ENCODE data around the gene PAPSS1. TPM values are rescaled to one million over a fixed set of nuclear protein-coding genes. Genes with fewer than 3 reads are reported as not detected.

Gene PAPSS1
- polyA plus RNA-seq, 1 of the 3 experiments (the other 2 are of a cell fraction): 70.1 TPM

GRCh38 chr4:107736037-107736436, 16.0 kb upstream of the PAPSS1 start (continued):
- TF ChIP-seq RXRA (IDR thresholded peaks at IDR 0.05; ENCODE audit: borderline replicate concordance, low read depth): no peak

- POLR2A ChIA-PET: interaction anchor here (2.0 kb wide), 1 partner anchor 14 kb away, joined by 7 read pairs; the partner anchor contains the start of gene PAPSS1
- CTCF ChIA-PET: interaction anchor here (0.7 to 2.3 kb wide), 7 partner anchors 12 to 700 kb away, joined by 3 to 15 read pairs (median 6); no protein-coding TSS in a partner anchor
- no peaks in the 10 kb centered on the region for H3K36me3 ChIP-seq (replicated peaks in 1 of 2; ENCODE audit: control insufficient read depth in 1 of 2, insufficient read depth in 2 of 2, low read length in 1 of 2)
These were observed 14.1 kb upstream of the PAPSS1 start for GRCh38 chr4:107734120-107734519.

DNA sequence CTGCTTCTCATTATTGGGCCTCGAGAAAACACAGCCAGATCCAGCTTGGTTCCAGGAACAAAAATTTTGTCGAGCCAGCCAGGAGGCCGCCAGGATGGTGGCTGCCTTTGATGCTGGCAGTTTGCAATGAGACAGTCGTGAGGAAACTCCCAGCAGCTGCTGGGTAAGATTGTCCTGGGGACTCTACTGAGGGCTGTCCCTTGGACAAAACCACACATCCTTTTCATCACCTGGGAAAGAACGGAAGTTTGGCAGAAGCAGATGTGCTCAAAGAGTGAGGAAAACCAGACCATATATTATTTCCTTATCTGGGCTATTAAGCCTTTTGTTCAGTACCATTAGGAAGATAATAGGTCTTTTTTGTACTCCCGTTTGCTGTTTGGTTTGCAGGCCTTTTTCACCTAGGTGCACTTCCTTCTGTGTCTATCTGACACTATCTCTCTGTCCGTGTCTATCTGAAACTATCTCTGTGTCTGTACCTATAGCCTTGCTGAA, 13.4 kb upstream of the PAPSS1 start:
- Histone ChIP-seq H3K79me2 (ENCODE audit: insufficient read depth) (no peaks in the 10 kb centered on the region), H3K9me3 (no peaks in the 10 kb centered on the region), H3K36me3 (replicated peaks in 1 of 2; ENCODE audit: control insufficient read depth in 1 of 2, insufficient read depth in 2 of 2, low read length in 1 of 2) (no peaks in the 10 kb centered on the region), H3K4me1 (ENCODE audit: control insufficient read depth in 1 of 2, insufficient read depth in 2 of 2, low read depth in 1 of 2, low read length in 1 of 2) (peaks cover 0 to 33% of the 10 kb centered on the region in 2 experiments; a peak in 2 of 4 replicates), H3K27ac (ENCODE audit: low read depth in 2 of 2, low read length in 1 of 2) (peak overlapping the region in 1 of 2 experiments; percentile 95; a peak in 2 of 4 replicates), H3K4me3 (ENCODE audit: low read depth in 2 of 2, low read length in 1 of 2) (no peak overlapping the region), H3F3A (replicated peaks; ENCODE audit: insufficient read depth) (no peaks in the 10 kb centered on the region), H4K20me1 (ENCODE audit: insufficient read depth) (no peaks in the 10 kb centered on the region), H3K9ac (no peak overlapping the region), H3K4me2 (no peak overlapping the region), H2AFZ (ENCODE audit: low read depth) (0 out of 2 replicates have a peak overlapping the region, but pooled peaks have one; percentile 36), H3K27me3 (ENCODE audit: insufficient read depth) (no peaks in the 10 kb centered on the region), H3K9me2 (no peaks in the 10 kb centered on the region)
- ChIA-PET POLR2A (interaction anchor here (2.0 kb wide), 1 partner anchor 14 kb away, joined by 7 read pairs; the partner anchor contains the start of gene PAPSS1), CTCF (interaction anchor here (0.7 to 2.3 kb wide), 7 partner anchors 12 to 699 kb away, joined by 3 to 15 read pairs (median 3); no protein-coding TSS in a partner anchor)
- 23% methylated on average over 5 of the region's 7 CpGs for WGBS (ENCODE audit: low lambda C conversion rate)
- peak; percentile 54 for DNase-seq
- TF ChIP-seq REST (IDR thresholded peaks at IDR 0.05; ENCODE audit: low read depth, low read length) (no peak), JUND (IDR thresholded peaks at IDR 0.05) (no peak), FOXM1 (IDR thresholded peaks at IDR 0.05; ENCODE audit: low read depth) (no peak), SIN3A (IDR thresholded peaks at IDR 0.05; ENCODE audit: borderline replicate concordance, low read depth, low read length) (no peak), NRF1 (IDR thresholded peaks at IDR 0.05; ENCODE audit: low read depth, low read length) (no peak), POLR2AphosphoS5 (IDR thresholded peaks at IDR 0.05; ENCODE audit: low read depth, low read length) (0 out of 2 replicates have a peak, but pooled peaks have one; percentile 13), ELF1 (IDR thresholded peaks at IDR 0.05) (no peak), EZH2phosphoT487 (IDR thresholded peaks at IDR 0.05; ENCODE audit: borderline replicate concordance, low read depth) (no peak), EP300 (IDR thresholded peaks at IDR 0.05; ENCODE audit: borderline replicate concordance in 1 of 2, low read depth in 1 of 2, low read length in 1 of 2) (peak in 1 of 2 experiments; percentile 90; a peak in 2 of 4 replicates), TAF1 (IDR thresholded peaks at IDR 0.05; ENCODE audit: borderline replicate concordance, low read depth, low read length) (no peak), RAD21 (IDR thresholded peaks at IDR 0.05; ENCODE audit: low read length) (no peak)
- TF ChIP-seq, protein P1, sequence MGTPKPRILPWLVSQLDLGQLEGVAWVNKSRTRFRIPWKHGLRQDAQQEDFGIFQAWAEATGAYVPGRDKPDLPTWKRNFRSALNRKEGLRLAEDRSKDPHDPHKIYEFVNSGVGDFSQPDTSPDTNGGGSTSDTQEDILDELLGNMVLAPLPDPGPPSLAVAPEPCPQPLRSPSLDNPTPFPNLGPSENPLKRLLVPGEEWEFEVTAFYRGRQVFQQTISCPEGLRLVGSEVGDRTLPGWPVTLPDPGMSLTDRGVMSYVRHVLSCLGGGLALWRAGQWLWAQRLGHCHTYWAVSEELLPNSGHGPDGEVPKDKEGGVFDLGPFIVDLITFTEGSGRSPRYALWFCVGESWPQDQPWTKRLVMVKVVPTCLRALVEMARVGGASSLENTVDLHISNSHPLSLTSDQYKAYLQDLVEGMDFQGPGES (IDR thresholded peaks at IDR 0.05; ENCODE audit: low read depth, low read length): no peak

More at GRCh38 chr4:107734120-107734519, 14.1 kb upstream of the PAPSS1 start:
- WGBS (ENCODE audit: low lambda C conversion rate): 50% methylated on average over 3 of the region's 3 CpGs
- H3K9me3 ChIP-seq: no peaks in the 10 kb centered on the region
- DNase-seq: peak; percentile 27
- peak overlapping the region in 1 of 2 experiments; percentile 95; a peak in 2 of 4 replicates for H3K27ac ChIP-seq (ENCODE audit: low read depth in 2 of 2, low read length in 1 of 2)
- no peak overlapping the region for H3K4me3 ChIP-seq (ENCODE audit: low read depth in 2 of 2, low read length in 1 of 2)
- no peaks in the 10 kb centered on the region for H4K20me1 ChIP-seq (ENCODE audit: insufficient read depth)
- 0 out of 2 replicates have a peak overlapping the region, but pooled peaks have one; percentile 36 for H2AFZ ChIP-seq (ENCODE audit: low read depth)
- H3F3A ChIP-seq (replicated peaks; ENCODE audit: insufficient read depth): no peaks in the 10 kb centered on the region
- H3K79me2 ChIP-seq (ENCODE audit: insufficient read depth): no peaks in the 10 kb centered on the region
- H3K4me2 ChIP-seq: no peak overlapping the region
- TF ChIP-seq, protein P2, sequence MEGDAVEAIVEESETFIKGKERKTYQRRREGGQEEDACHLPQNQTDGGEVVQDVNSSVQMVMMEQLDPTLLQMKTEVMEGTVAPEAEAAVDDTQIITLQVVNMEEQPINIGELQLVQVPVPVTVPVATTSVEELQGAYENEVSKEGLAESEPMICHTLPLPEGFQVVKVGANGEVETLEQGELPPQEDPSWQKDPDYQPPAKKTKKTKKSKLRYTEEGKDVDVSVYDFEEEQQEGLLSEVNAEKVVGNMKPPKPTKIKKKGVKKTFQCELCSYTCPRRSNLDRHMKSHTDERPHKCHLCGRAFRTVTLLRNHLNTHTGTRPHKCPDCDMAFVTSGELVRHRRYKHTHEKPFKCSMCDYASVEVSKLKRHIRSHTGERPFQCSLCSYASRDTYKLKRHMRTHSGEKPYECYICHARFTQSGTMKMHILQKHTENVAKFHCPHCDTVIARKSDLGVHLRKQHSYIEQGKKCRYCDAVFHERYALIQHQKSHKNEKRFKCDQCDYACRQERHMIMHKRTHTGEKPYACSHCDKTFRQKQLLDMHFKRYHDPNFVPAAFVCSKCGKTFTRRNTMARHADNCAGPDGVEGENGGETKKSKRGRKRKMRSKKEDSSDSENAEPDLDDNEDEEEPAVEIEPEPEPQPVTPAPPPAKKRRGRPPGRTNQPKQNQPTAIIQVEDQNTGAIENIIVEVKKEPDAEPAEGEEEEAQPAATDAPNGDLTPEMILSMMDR (IDR thresholded peaks at IDR 0.05): peak; percentile 44
- TF ChIP-seq RFX5 (IDR thresholded peaks at IDR 0.05; ENCODE audit: low read length): no peak
- H3K9ac ChIP-seq: no peak overlapping the region
- no peaks in the 10 kb centered on the region for H3K9me2 ChIP-seq
- H3K27me3 ChIP-seq (ENCODE audit: insufficient read depth): no peaks in the 10 kb centered on the region
- H3K4me1 ChIP-seq (ENCODE audit: control insufficient read depth in 1 of 2, insufficient read depth in 2 of 2, low read depth in 1 of 2, low read length in 1 of 2): peaks cover 0 to 31% of the 10 kb centered on the region in 2 experiments; a peak in 2 of 4 replicates

Data from SK-N-SH (cell line).